ENCODE results near the gene CHST3.
A peak's percentile ranks its signal among the peaks of the same experiment; 100 is the strongest.

CHST3 gene

DNA sequence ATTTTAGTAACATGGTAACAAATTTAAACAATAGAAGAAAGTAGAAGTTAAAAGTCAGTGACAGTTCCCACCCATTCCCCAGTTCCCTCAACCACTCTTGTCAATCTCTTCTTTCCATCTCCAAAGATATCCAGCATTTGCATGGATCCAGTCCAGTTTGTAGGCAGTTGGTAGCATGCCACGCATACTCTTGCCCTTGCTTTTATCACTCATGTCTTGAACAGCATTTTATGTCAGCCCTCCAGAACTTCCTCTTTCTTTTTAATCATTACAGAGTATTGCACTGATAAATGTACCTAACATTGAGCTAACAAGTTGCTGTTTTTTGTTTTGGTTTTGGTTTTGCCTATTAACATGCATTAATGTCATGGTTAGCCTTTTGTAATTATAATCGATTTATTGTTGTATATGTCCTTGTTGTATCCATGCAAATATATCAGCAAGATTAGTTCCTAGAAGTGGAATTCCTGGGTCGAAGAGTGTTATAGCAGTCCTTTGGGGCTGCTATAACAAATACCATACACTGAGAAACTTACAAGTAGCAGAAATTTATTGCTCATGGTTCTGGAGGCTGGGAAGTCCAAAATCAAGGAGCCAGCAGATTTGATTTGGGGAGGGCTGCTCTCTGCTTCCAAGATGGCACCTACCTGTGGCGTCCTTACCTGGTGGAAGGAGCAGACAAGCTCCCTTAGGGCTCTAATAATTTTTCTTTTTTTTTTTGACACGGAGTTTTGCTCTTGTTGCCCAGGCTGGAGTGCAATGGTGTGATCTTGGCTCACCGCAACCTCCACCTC is 25.7 kb downstream of the CHST3 start:
- DNase-seq (ENCODE audit: low read depth) = no peak

- DNase-seq (ENCODE audit: low read depth) = no peak
Measured at GRCh38 chr10:71990706-71991269, 26.6 kb downstream of the CHST3 start.

DNA sequence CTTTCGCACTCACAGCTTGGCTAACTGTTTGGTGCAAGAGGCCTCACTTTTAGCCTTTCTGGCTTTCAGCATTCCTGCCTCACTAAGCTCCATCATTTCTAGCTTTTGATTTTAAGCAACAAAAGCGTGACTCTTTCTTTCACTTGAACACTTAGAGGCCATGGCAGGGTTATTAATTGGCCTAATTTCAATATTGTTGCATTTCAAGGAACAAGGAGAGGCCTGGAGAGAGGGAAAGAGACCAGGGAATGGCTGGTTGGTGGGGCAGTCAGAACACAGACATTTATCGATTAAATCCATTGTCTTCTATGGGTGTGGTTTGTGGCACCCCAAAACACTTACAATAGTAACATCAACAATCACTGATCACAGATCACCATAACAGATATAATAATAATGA is 31.3 kb downstream of the CHST3 start:
- DNase-seq (ENCODE audit: low read depth) = no peak

DNA sequence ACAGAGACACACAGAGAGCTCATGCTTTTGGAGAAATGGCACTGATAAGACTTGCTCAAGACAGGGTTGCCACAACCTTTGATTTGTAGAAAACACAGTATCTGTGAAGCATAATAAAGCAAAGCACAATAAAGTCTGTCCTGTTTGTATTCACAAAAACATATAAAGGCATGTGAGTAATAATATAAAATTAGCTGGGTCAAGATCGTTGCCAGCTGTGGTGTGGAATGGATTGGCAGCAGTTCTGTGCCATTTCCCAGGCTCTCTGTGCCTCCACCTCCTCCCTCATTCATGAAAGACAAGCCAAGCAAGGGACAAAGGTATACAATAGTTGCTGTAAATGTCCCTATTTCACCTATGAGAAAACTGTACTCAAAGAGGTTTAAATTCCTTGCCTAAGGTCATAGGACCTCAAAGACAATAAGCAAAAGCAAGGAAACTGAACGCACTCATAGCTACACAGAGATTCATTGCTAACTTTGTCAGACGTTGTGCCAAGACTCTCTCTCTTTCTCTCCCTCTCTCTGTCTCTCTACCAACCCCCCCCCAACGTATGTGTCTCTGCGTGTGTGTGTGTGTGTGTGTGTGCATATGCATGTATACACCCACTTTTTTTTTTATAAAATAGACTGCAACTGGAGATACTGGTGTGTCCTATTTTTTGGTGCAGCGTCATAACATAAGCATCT is 31.8 kb downstream of the CHST3 start:
- no peak for DNase-seq (ENCODE audit: low read depth)

GRCh38 chr10:71996592-71997371 is 32.6 kb downstream of the CHST3 start:
- DNase-seq (ENCODE audit: low read depth) = no peak

GRCh38 chr10:71998119-71998839 is 34.1 kb downstream of the CHST3 start:
- DNase-seq (ENCODE audit: low read depth) = no peak

GRCh38 chr10:71998840-71999194 is 34.6 kb downstream of the CHST3 start:
- peak; percentile 94 for DNase-seq (ENCODE audit: low read depth)

DNA sequence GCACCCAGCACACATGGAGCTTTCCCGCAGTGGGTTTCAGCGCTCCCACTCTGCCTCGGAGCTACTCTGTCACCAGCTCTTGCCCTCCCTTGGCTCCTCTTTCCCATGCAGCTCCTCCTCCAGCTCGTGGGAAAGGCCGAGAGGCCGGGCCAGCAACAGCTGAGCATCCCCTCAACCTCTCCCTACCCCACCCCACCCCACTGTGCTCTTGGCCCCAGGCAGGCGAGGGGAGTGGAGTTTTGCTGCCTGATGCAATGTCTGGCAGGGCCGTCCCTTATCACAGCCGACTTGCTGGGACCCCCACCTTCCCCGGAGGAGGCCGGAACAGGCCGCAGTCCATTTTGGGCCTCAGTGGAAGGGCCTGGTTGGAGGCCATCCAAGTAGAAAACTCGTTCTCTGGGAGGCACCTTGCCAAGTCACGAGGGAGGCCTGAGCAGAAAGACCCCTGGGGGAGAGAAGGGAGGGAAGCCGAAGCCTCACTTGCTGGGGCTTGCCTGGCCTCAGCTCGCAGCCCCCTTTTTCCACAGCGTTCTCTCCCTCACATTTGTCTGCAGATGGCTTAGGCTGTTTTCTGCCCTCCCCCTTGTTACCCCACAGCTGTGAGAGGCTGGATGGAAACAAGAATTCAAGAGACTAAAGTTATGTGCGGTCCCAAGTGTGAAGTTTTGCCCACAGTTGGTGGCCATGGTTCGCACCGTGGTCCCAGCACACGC is 35.3 kb downstream of the CHST3 start:
- DNase-seq (ENCODE audit: low read depth) = peak; percentile 46

DNA sequence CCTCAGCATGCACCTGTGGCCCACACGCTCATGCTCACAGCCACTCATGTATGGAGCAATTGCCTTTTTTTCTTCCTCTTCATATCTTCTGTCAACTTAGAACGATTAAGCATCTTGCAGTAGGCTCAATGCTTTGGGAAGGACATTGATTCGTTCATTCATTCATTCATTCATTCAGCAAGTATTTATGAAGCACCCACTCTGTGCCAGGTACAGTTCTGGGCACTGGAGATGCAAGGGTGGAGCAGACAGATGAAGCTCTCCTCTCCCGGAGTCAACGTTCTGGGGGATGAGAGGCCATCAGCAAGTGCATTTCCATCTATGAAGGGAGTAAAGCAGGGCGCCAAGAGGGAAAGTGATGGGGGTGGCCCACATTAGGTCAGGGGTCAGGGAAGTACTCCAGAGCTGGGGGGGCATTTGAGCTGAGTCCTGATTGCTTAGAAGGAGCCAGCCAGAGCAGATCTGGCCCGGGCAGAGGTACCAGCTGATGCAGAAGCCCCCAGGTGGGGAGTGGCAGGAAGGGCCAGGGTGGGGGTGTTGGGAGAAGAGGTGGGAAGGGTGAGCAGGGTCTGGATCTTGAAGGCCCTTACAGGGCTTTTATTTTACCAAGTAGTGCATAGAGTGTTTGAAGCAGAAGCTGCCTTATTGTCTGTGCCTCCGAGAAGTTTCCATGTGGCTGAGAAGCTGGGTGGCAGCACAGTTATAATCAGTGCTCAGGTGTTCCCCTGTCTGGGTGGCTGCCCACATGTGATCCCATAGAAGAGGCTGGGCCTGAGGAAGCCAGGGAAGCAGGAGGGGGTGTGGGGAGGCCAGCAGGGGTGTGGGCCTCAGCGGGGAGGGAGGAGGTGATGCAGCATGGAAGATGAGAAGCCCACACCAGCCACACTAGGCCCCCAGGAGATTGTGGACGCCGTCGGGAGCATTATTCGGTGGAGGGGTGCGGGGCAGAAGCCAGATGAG is 36.2 kb downstream of the CHST3 start:
- DNase-seq (ENCODE audit: low read depth) = no peak

GRCh38 chr10:72001033-72001395 is 36.8 kb downstream of the CHST3 start:
- DNase-seq (ENCODE audit: low read depth) = no peak

- no peak for DNase-seq (ENCODE audit: low read depth)
Measured at GRCh38 chr10:72002354-72003295, 38.4 kb downstream of the CHST3 start.

GRCh38 chr10:72006026-72006425 is 41.8 kb downstream of the CHST3 start:
- no peak for DNase-seq (ENCODE audit: low read depth)

DNA sequence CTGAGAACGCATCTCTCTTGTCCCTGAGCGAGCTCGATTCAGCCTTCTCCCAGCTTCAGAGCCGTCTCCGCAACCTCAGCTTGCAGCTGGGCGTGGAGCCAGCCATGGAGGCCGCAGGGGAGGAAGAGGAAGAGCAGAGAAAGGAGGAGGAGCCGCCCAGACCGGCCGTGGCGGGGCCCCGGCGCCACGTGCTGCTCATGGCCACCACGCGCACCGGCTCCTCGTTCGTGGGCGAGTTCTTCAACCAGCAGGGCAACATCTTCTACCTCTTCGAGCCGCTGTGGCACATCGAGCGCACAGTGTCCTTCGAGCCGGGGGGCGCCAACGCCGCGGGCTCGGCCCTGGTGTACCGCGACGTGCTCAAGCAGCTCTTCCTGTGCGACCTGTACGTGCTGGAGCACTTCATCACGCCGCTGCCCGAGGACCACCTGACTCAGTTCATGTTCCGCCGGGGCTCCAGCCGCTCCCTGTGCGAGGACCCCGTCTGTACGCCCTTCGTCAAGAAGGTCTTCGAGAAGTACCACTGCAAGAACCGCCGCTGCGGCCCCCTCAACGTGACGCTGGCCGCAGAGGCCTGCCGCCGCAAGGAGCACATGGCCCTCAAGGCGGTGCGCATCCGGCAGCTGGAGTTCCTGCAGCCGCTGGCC is 43.2 kb downstream of the CHST3 start:
- no peak for DNase-seq (ENCODE audit: low read depth)

DNA sequence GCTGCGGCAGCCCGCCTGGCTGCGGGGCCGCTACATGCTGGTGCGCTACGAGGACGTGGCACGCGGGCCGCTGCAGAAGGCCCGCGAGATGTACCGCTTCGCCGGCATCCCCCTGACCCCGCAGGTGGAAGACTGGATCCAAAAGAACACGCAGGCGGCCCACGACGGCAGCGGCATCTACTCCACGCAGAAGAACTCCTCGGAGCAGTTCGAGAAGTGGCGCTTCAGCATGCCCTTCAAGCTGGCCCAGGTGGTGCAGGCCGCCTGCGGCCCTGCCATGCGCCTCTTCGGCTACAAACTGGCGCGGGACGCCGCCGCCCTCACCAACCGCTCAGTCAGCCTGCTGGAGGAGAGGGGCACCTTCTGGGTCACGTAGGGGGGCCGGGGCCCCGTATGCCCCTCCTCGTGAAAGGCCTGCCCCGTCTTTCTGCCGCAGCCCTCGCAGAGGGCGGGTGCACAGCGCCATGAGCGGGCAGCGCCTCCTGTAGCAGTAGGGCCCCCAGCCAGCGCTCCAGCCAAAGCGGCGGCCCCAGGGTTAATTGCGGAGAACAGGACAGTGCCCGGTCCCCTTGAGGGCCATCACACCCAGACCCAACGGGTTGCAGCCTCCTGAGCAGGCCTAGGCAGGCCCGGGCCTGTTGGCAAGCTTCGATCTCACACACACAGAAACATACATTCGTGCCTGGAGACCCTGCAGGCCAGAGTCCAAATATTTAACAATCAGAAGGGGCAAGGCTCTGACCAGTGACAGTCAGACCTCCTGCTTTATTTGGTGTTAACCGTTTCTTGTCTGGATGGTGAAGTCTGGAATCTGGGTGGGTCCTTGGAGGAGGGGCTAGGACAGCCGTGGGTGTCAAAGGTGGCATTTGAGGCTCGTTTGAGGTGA is 44.1 kb downstream of the CHST3 start:
- DNase-seq (ENCODE audit: low read depth) = no peak

DNA sequence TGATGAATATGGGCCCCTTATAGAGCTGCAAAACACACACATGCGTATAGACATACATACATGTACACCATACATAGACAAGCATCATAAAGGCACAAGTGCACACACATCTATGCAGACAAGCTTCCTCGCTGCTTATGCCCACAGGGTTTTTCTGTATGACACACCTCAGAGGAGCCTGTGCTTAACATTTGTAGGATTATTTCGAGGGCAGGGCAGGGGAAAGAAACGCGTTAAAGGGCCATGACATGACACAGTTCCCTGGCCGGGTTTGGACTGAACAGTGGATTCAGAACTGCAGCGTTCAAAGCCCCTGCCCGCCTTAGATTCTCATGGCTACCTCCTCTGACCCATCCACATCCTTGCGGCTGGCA is 44.8 kb downstream of the CHST3 start:
- peak; percentile 85 for DNase-seq (ENCODE audit: low read depth)

DNA sequence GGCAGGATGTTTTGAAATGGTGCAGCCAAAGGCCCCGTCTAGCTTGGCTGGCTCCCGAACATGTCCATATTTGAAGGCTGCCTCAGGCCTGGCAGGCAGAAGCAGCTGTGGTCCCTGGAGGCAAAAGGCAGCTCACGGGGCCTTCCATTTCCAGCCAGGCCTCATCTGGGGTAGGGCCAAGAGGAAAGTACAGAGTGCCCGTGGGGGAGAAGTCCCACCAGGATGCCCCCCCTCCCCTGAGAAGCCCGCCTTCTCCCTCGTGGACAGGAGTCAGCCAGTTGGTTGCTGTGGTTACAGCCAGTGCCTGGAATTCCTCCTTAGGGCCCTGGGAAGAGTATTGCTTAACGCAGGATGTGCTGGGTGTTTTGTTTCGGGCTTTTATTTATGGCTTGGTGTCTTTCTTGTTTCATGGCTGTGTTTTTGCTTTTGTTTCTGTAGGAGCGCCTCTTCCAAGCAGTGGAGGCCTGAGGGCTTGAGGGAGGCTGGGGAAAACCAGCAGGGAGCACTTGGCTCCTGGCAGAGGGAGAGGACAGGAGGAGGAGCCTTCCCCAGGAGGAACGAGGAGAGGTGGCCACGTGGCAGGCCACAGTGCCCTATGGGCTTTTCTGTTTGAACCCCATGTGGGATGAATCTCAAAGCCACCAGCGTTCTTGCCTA is 45.4 kb downstream of the CHST3 start:
- DNase-seq (ENCODE audit: low read depth) = peak; percentile 91
